Eye (tissue), 1 donor: Measurements from ENCODE around the gene PRR20A.
"Not testable (repeated sequence)": the region's sequence is repeated elsewhere in the genome, so short reads cannot be mapped to it uniquely, and the experiment has no call there.

Experiments
- DNase-seq: peaks from one replicate; pipeline ENCODE4 v3.0.0-alpha.2; 2015

Gene PRR20A

DNA sequence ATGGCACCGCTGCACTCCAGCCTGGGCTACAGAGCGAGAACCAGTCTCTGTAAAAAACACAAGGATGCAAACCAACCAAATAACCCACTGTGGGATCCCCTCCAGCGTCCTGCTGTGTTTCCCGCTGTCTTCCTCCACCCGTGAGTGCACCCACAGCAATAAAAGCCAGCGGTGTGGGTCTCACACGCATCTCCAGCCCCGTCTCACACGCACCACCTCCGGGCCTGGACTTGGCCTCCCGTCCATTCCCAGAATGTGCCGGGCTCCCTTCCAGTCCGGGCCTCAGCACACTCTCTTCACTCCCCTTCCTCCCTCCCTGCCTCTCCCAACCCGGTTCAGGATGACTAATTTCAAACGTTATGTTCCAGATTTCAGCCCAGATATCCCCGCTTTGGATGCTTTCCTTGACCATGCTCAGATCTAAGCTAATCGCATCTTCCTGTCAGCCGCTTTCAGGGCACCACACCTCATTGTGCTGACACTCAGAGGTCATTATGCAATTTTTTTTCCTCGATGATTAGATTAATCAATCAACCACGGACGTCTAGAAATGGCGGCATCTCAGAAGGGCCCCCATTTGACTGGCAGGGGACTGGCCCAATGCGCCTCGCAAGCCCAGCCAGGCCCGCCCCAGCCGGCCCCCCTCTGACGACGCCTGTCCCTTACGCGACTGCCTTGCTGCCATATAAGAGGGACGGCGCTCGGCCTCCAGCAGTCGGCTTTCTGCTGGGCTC, at the start of gene PRR20A:
Gene PRR20A, plus strand, starts transcription at position 684 of the 734 bp plus-strand sequence. CDS start 387 bp downstream, outside the sequence.
- DNase-seq, result not testable (repeated sequence)

GRCh38 chr13:57114945-57115344, 25.8 kb upstream of the PRR20A start:
- no peak for DNase-seq

DNA sequence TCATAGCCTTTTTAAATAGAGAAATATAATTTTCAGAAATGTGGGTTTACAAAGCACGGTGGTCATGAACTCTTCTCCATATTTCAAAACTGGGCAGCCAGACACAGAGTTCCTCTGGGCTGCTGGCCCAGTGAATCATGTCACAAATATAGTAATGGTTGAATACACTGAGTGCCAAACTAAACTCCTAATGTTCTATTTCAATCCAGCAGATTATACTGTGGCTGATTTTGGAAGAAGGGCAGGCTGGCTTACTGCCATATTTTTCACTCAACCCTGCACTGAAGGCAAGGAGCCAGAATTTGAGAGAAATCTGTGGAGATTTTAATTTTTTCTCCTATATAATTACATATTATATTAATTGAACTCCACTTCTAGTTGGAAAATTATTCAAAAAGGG, 17.0 kb upstream of the PRR20A start:
- DNase-seq, result peak; percentile 42

GRCh38 chr13:57128909-57129308, 11.8 kb upstream of the PRR20A start:
- no peak for DNase-seq

- no peak for DNase-seq
Measured at GRCh38 chr13:57136093-57136492, 4.6 kb upstream of the PRR20A start.

DNA sequence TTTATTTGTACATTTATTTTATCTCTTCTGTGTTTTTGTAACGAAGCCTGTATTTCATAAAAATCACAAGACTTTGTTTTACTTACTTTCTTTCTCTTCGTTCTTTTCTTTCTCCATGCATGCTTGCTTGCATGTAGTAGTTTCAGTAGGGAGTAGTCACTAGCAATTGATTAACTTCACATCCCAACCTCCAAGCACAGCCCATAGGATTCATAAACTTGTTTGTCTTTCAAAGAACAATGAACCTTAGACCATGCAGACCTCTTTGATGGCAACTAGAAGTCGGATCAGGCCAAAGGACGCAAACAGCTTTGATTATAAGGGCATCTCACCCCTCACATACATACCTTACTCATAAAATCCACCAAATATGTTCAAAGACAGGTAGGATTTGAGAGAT, 3.1 kb upstream of the PRR20A start:
- no peak for DNase-seq

GRCh38 chr13:57138988-57139387, 1.7 kb upstream of the PRR20A start:
- DNase-seq, result no peak

- DNase-seq, result not testable (repeated sequence)
Measured at GRCh38 chr13:57139781-57140180, 937 bp upstream of the PRR20A start.

- DNase-seq, result not testable (repeated sequence)
Measured at GRCh38 chr13:57147188-57147587, 6.5 kb downstream of the PRR20A start, which contains the start of gene PRR20B. Gene PRR20B (plus strand): TSS chr13:57147488. CDS start chr13:57147875, 387 bp downstream.

DNA sequence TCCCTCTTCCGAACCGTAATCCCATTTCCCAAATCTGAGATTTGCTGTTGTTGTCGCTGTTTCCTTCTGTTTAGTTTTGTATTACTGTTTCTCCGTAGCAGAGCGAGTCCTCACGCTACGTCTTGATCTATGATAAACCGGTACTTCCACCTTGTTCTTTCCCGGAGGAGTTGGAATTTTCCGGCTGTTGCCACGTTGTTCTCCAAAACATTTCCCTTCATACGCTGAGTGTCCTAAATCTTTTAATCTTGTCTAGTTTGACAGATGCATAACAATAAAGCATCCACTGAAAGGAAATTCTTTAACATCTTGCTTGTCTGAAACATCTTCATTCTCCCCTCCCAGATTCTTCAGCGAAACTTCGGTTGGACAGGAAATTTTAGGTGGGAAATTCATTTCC, 7.4 kb downstream of the PRR20A start:
- DNase-seq, result not testable (repeated sequence)

- DNase-seq, result not testable (repeated sequence)
Measured at GRCh38 chr13:57153761-57154160, 13.0 kb downstream of the PRR20A start, which contains the start of gene PRR20C. Gene PRR20C (plus strand): TSS chr13:57154061. CDS start chr13:57154448, 387 bp downstream.

DNA sequence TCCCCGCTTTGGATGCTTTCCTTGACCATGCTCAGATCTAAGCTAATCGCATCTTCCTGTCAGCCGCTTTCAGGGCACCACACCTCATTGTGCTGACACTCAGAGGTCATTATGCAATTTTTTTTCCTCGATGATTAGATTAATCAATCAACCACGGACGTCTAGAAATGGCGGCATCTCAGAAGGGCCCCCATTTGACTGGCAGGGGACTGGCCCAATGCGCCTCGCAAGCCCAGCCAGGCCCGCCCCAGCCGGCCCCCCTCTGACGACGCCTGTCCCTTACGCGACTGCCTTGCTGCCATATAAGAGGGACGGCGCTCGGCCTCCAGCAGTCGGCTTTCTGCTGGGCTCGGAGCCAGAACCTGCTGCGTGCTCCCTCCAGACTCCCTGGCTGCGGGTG, 19.6 kb downstream of the PRR20A start, which contains the start of gene PRR20D:
Gene PRR20D, plus strand, starts transcription at position 301 of the 400 bp plus-strand sequence. CDS start 387 bp downstream, outside the sequence.
- DNase-seq, result not testable (repeated sequence)

- DNase-seq, result not testable (repeated sequence)
Measured at GRCh38 chr13:57166897-57167296, 26.2 kb downstream of the PRR20A start, which contains the start of gene PRR20E. Gene PRR20E (plus strand): TSS chr13:57167197. CDS start chr13:57167584, 387 bp downstream.

DNA sequence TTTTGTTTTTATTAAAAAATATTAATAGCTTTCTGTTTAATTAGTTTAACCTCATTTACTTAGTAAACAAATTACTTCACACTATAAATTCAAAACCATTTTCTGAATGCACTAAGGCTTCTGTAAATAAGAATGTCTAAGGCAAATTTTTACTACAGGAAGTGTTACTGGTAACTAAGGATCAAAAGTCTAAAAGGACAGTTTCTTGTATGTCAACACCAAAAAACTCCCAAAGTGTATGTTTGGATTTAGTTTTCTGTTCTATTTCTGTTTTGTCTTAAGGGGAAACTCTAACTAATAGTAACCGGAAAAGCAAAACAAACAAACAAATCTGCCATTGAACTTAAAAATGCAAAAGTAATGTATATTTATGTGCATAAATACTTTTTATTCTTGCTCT, 50.9 kb downstream of the PRR20A start:
- DNase-seq, result no peak
